ENCODE measurements around the gene RAB44. TPM values are rescaled to one million over a fixed set of nuclear protein-coding genes. Genes with fewer than 3 reads are reported as not detected.

Gene RAB44
- polyA plus RNA-seq, 2 of the 4 experiments (the other 2 are of a cell fraction) = 0.04 to 0.09 TPM

GRCh38 chr6:36757206-36757605 lies 59.6 kb downstream of the RAB44 start:
- H3K9me3 ChIP-seq = no peaks in the 10 kb centered on the region
- no peak overlapping the region for H3K4me2 ChIP-seq
- DNase-seq (ENCODE audit: low read depth in 1 of 2, low spot score in 1 of 2) = no peak
- H3K4me3 ChIP-seq = no peak overlapping the region
- 78% methylated on average over 4 of the region's 4 CpGs for WGBS (ENCODE audit: missing lambda C conversion rate)
- ChIA-PET CTCF (interaction anchor here (1.3 to 3.0 kb wide), 4 partner anchors 8 to 138 kb away, joined by 3 to 37 read pairs (median 18); no protein-coding TSS in a partner anchor), POLR2A (no interaction called here)
- H3K4me1 ChIP-seq = peaks cover 17% of the 10 kb centered on the region; the same call in 2 of the 3 replicates
- TF ChIP-seq ATOH8 (CRISPR knock-in tag; IDR thresholded peaks at IDR 0.05; ENCODE audit: low read depth) (no peak), MAX (IDR thresholded peaks at IDR 0.05) (no peak)
- H3K27ac ChIP-seq = no peak overlapping the region
- no peak for FAIRE-seq
- no peak for ATAC-seq

- Histone ChIP-seq H3K4me2 (no peak overlapping the region), H3K9me3 (no peaks in the 10 kb centered on the region), H3K4me1 (peaks cover 10% of the 10 kb centered on the region; the same call in 1 of the 3 replicates), H3K4me3 (no peak overlapping the region), H3K27ac (no peak overlapping the region)
- FAIRE-seq (no peak), DNase-seq (ENCODE audit: low read depth in 1 of 2, low spot score in 1 of 2) (no peak), ATAC-seq (no peak)
- 71% methylated on average over 6 of the region's 6 CpGs for WGBS (ENCODE audit: missing lambda C conversion rate)
- ChIA-PET CTCF (interaction anchor here (0.6 to 5.3 kb wide), 20 partner anchors 7 to 408 kb away, joined by 3 to 50 read pairs (median 8); no protein-coding TSS in a partner anchor), POLR2A (no interaction called here)
- TF ChIP-seq CHD2 (IDR thresholded peaks at IDR 0.05; ENCODE audit: low read length, partially characterized antibody) = no peak
- TF ChIP-seq ZNF302 (CRISPR knock-in tag; IDR thresholded peaks at IDR 0.05) = no peak
- TF ChIP-seq MAFK (IDR thresholded peaks at IDR 0.05; ENCODE audit: partially characterized antibody) = no peak
- TF ChIP-seq TP53 (CRISPR knock-in tag; IDR thresholded peaks at IDR 0.05) = no peak
- no peak for TF ChIP-seq JUNB (IDR thresholded peaks at IDR 0.05)
- TF ChIP-seq PHF8 (IDR thresholded peaks at IDR 0.05; ENCODE audit: borderline replicate concordance, low read depth) = no peak
- no peak for TF ChIP-seq CTCF (IDR thresholded peaks at IDR 0.05)
Observed at GRCh38 chr6:36757943-36758508, 60.4 kb downstream of the RAB44 start.

- ATAC-seq = peak in 1 of 2 experiments; percentile 42; a peak in 3 of 6 replicates
- Histone ChIP-seq H3K9me3 (no peaks in the 10 kb centered on the region), H3K4me2 (peak overlapping the region; percentile 20; the same call in 2 of the 3 replicates), H3K4me1 (peaks cover 9% of the 10 kb centered on the region; the same call in 1 of the 3 replicates), H3K4me3 (no peak overlapping the region), H3K27ac (no peak overlapping the region; a peak in 1 of 6 replicates)
- CTCF ChIA-PET = interaction anchor here (0.6 to 5.3 kb wide), 58 partner anchors 7 to 782 kb away, joined by 3 to 50 read pairs (median 4); no protein-coding TSS in a partner anchor
- 58% methylated on average over 15 of the region's 15 CpGs for WGBS (ENCODE audit: missing lambda C conversion rate)
- no peak for DNase-seq (ENCODE audit: low read depth in 1 of 2, low spot score in 1 of 2)
- FAIRE-seq = no peak
- POLR2A ChIA-PET = interaction anchor here (0.9 to 1.0 kb wide), 2 partner anchors 144 to 330 kb away, joined by 3 read pairs; no protein-coding TSS in a partner anchor
- TF ChIP-seq ZNF302 (CRISPR knock-in tag; IDR thresholded peaks at IDR 0.05) (no peak), CEBPB (IDR thresholded peaks at IDR 0.05) (no peak), BCL3 (IDR thresholded peaks at IDR 0.05) (no peak), RCOR1 (IDR thresholded peaks at IDR 0.05; ENCODE audit: low read depth, low read length) (no peak), RNF2 (IDR thresholded peaks at IDR 0.05; ENCODE audit: borderline replicate concordance, low read depth) (no peak), HMGXB4 (CRISPR knock-in tag; IDR thresholded peaks at IDR 0.05; ENCODE audit: borderline replicate concordance) (no peak)
Observed at GRCh38 chr6:36758516-36759147, 61.0 kb downstream of the RAB44 start.
